ENCODE measurements around the gene ST8SIA6.

Gene ST8SIA6

GRCh38 chr10:17414484-17414883 is 39.9 kb downstream of the ST8SIA6 start:
- TF ChIP-seq ZNF223 (tag by site-specific recombination; IDR thresholded peaks at IDR 0.05): no peak
- no peak for TF ChIP-seq ZNF514 (tag by site-specific recombination; IDR thresholded peaks at IDR 0.05)
- TF ChIP-seq ZNF785 (tag by site-specific recombination; IDR thresholded peaks at IDR 0.05): no peak
- no peak for TF ChIP-seq ZFP69B (tag by site-specific recombination; IDR thresholded peaks at IDR 0.05)
- TF ChIP-seq ZNF701 (tag by site-specific recombination; IDR thresholded peaks at IDR 0.05): no peak
- TF ChIP-seq ZNF658 (tag by site-specific recombination; IDR thresholded peaks at IDR 0.05): no peak
- H3K9me3 ChIP-seq (ENCODE audit: control insufficient read depth, insufficient read depth, low read depth, low read length): no peaks in the 10 kb centered on the region
- no peaks in the 10 kb centered on the region for H3K36me3 ChIP-seq (ENCODE audit: control insufficient read depth in 2 of 2, insufficient read depth in 1 of 2, low read length in 2 of 2)
- ChIA-PET CTCF (no interaction called here), POLR2A (no interaction called here)
- H3K4me1 ChIP-seq (ENCODE audit: control insufficient read depth, insufficient read depth, low read length): no peaks in the 10 kb centered on the region
- H3K27ac ChIP-seq (ENCODE audit: extremely low read depth, low read depth, low read length): no peak overlapping the region
- no peak overlapping the region for H3K4me3 ChIP-seq (ENCODE audit: low read depth, low read length)

GRCh38 chr10:17413876-17414275 is 40.5 kb downstream of the ST8SIA6 start:
- CTCF ChIA-PET: interaction anchor here (1.4 kb wide), 1 partner anchor 38 kb away, joined by 4 read pairs; no protein-coding TSS in a partner anchor

DNA sequence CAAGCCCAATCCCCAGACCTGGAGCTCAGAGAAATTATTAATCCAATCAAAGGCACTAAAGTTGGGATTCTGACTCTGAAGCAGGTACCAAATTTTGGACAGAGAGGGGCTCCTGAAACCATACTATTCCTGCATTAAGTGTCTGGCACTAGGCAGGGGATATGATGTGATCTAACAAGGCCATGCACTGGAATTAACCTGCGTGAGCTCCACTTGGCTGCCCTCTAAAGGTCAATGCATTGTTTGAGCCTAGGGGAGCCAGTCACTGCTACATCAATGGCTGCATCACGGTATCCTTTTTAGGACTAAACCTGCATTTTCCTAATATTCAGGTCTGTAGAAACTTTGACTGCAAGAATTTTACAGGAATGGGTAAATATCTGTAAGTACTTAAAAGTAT is 42.1 kb downstream of the ST8SIA6 start:
- POLR2A ChIA-PET: no interaction called here
- CTCF ChIA-PET: interaction anchor here (0.6 to 1.2 kb wide), 2 partner anchors 23 to 119 kb away, joined by 3 read pairs; no protein-coding TSS in a partner anchor
- Histone ChIP-seq H3K9me3 (ENCODE audit: control insufficient read depth, insufficient read depth, low read depth, low read length) (no peaks in the 10 kb centered on the region), H3K4me1 (ENCODE audit: control insufficient read depth, insufficient read depth, low read length) (no peaks in the 10 kb centered on the region), H3K4me3 (ENCODE audit: low read depth, low read length) (no peak overlapping the region), H3K27ac (ENCODE audit: extremely low read depth, low read depth, low read length) (no peak overlapping the region), H3K36me3 (ENCODE audit: control insufficient read depth in 2 of 2, insufficient read depth in 1 of 2, low read length in 2 of 2) (no peaks in the 10 kb centered on the region)
- no peak for TF ChIP-seq ZBTB6 (tag by site-specific recombination; IDR thresholded peaks at IDR 0.05)
- no peak for TF ChIP-seq ZNF121 (tag by site-specific recombination; IDR thresholded peaks at IDR 0.05)
- no peak for TF ChIP-seq ZNF76 (tag by site-specific recombination; IDR thresholded peaks at IDR 0.05; ENCODE audit: borderline replicate concordance, low read depth)
- TF ChIP-seq OVOL3 (tag by site-specific recombination; IDR thresholded peaks at IDR 0.05): no peak
- TF ChIP-seq YY1 (tag by site-specific recombination; IDR thresholded peaks at IDR 0.05): no peak
- no peak for TF ChIP-seq ZIC2 (tag by site-specific recombination; IDR thresholded peaks at IDR 0.05)
- TF ChIP-seq ZNF791 (tag by site-specific recombination; IDR thresholded peaks at IDR 0.05): no peak
- TF ChIP-seq GLIS2 (tag by site-specific recombination; IDR thresholded peaks at IDR 0.05): no peak
- no peak for TF ChIP-seq BCL11B (tag by site-specific recombination; IDR thresholded peaks at IDR 0.05; ENCODE audit: low read depth)
- no peak for TF ChIP-seq HOXC10 (CRISPR knock-in tag; IDR thresholded peaks at IDR 0.05)

More at GRCh38 chr10:17413876-17414275, 40.5 kb downstream of the ST8SIA6 start:
- Histone ChIP-seq H3K4me1 (ENCODE audit: control insufficient read depth, insufficient read depth, low read length) (no peaks in the 10 kb centered on the region), H3K4me3 (ENCODE audit: low read depth, low read length) (no peak overlapping the region), H3K9me3 (ENCODE audit: control insufficient read depth, insufficient read depth, low read depth, low read length) (no peaks in the 10 kb centered on the region), H3K36me3 (ENCODE audit: control insufficient read depth in 2 of 2, insufficient read depth in 1 of 2, low read length in 2 of 2) (no peaks in the 10 kb centered on the region), H3K27ac (ENCODE audit: extremely low read depth, low read depth, low read length) (no peak overlapping the region)
- POLR2A ChIA-PET: no interaction called here
- TF ChIP-seq, protein P1, sequence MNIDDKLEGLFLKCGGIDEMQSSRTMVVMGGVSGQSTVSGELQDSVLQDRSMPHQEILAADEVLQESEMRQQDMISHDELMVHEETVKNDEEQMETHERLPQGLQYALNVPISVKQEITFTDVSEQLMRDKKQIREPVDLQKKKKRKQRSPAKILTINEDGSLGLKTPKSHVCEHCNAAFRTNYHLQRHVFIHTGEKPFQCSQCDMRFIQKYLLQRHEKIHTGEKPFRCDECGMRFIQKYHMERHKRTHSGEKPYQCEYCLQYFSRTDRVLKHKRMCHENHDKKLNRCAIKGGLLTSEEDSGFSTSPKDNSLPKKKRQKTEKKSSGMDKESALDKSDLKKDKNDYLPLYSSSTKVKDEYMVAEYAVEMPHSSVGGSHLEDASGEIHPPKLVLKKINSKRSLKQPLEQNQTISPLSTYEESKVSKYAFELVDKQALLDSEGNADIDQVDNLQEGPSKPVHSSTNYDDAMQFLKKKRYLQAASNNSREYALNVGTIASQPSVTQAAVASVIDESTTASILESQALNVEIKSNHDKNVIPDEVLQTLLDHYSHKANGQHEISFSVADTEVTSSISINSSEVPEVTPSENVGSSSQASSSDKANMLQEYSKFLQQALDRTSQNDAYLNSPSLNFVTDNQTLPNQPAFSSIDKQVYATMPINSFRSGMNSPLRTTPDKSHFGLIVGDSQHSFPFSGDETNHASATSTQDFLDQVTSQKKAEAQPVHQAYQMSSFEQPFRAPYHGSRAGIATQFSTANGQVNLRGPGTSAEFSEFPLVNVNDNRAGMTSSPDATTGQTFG (tag by site-specific recombination; IDR thresholded peaks at IDR 0.05; ENCODE audit: borderline replicate concordance): no peak
- TF ChIP-seq, protein P2, sequence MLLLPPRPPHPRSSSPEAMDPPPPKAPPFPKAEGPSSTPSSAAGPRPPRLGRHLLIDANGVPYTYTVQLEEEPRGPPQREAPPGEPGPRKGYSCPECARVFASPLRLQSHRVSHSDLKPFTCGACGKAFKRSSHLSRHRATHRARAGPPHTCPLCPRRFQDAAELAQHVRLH (tag by site-specific recombination; IDR thresholded peaks at IDR 0.05): no peak
- TF ChIP-seq ZNF302 (tag by site-specific recombination; IDR thresholded peaks at IDR 0.05; ENCODE audit: low read depth) (no peak), ZNF747 (tag by site-specific recombination; IDR thresholded peaks at IDR 0.05) (no peak), ZNF548 (tag by site-specific recombination; IDR thresholded peaks at IDR 0.05) (no peak), ZNF184 (tag by site-specific recombination; IDR thresholded peaks at IDR 0.05) (no peak), ZNF501 (tag by site-specific recombination; IDR thresholded peaks at IDR 0.05) (no peak), ZNF221 (tag by site-specific recombination; IDR thresholded peaks at IDR 0.05; ENCODE audit: borderline replicate concordance) (no peak)
- TF ChIP-seq, protein P3, sequence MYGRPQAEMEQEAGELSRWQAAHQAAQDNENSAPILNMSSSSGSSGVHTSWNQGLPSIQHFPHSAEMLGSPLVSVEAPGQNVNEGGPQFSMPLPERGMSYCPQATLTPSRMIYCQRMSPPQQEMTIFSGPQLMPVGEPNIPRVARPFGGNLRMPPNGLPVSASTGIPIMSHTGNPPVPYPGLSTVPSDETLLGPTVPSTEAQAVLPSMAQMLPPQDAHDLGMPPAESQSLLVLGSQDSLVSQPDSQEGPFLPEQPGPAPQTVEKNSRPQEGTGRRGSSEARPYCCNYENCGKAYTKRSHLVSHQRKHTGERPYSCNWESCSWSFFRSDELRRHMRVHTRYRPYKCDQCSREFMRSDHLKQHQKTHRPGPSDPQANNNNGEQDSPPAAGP (tag by site-specific recombination; IDR thresholded peaks at IDR 0.05): no peak

Data from HEK293 (cell line).